H1 (cell line): ENCODE data around the gene ZBTB40. TPM values are rescaled to one million over a fixed set of nuclear protein-coding genes. Genes with fewer than 3 reads are reported as not detected.

ENCODE experiments used
- HDAC6 ChIP-seq: IDR thresholded peaks from one replicate; pipeline ENCODE4 v1.7.1; 2012; ENCODE audit warnings: low read depth, mild to moderate bottlenecking, inconsistent platforms, low read length, moderate library complexity
- SP1 ChIP-seq: IDR thresholded peaks from 2 replicates; pipeline ENCODE4 v1.6.1; 2011; ENCODE audit warnings: low read depth, low read length
- SRF ChIP-seq: IDR thresholded peaks from 2 replicates; pipeline ENCODE4 v1.6.1; 2011; ENCODE audit warnings: mild to moderate bottlenecking, low read depth, low read length, moderate library complexity
- YY1 ChIP-seq: IDR thresholded peaks from 2 replicates; pipeline ENCODE4 v1.6.1; 2011; ENCODE audit warnings: low read depth, mild to moderate bottlenecking, low read length
- polyA plus RNA-seq, 7 experiments: library from polyadenylated mRNA; depleted of rRNA in 3 of 7; stranded (reverse) in 5 of 7; unstranded in 2 of 7; fragments of >200 nt in 5 of 7; fragments of 200-250 nt in 2 of 7; gene quantifications; 1 replicate in 5 of 7; 2 replicates in 1 of 7; 4 replicates in 1 of 7; pipeline versions ENCODE4 v1.2.1 to v1.2.3, GENCODE V29; 2011 to 2013; ENCODE audit warnings: missing spikeins in 2 of 7, mixed read lengths in 2 of 7
- total RNA-seq: library from RNA; stranded (reverse); fragmentation: NEBNext Ultra II Directional; extraction: Animal tissue kit (Norgen Biotek cat#: 25700); gene quantifications from 2 replicates; pipeline ENCODE4 v1.2.1, GENCODE V29; 2021

Gene ZBTB40
- total and polyA plus RNA-seq, 2 of the 8 experiments (the other 6 are each of a cell fraction or from before 2014, with no cell fraction given): 3.1 to 19.3 TPM

DNA sequence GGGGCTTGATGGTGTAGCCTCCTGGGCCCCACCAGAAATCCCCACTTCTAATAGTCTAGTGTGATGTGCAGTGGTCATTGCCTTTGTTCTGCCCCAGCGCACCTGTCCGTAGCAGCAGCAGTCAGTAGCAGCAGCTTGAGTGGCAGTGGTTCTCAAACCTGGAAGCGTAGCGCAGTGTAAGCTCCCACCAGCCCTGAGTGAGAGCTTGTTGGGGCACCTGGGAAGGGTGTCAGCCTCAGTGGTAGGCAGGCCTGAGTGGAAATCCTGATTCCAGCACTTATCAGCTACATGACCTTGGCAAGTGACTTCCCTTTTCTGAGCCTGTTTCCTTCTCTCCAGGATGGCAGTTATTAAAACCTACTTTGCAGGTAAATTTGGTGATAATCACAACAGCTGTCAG, 70.0 kb downstream of the ZBTB40 start (continued):
- TF ChIP-seq HDAC6 (no peak), SRF (no peak), YY1 (no peak), SP1 (no peak)
